IPS-15b (cell line): ENCODE results near the gene SAMD3.
"Not testable (repeated sequence)": the region's sequence is repeated elsewhere in the genome, so short reads cannot be mapped to it uniquely, and the experiment has no call there.

Experiments used
- H3K27me3 ChIP-seq: one replicate; pipeline ENCODE4 v1.6.1; 2013; ENCODE audit warnings: low read length; ENCODE audit not compliant: control insufficient read depth, insufficient read depth
- H3K36me3 ChIP-seq: one replicate; pipeline ENCODE4 v1.6.1; 2013; ENCODE audit warnings: low read length; ENCODE audit not compliant: control insufficient read depth, insufficient read depth
- H3K4me1 ChIP-seq: one replicate; pipeline ENCODE4 v1.6.1; 2013; ENCODE audit warnings: mild to moderate bottlenecking, low read length; ENCODE audit not compliant: control insufficient read depth, insufficient read depth
- H3K4me3 ChIP-seq: one replicate; pipeline ENCODE4 v1.5.1; 2013; ENCODE audit warnings: low read depth, low read length
- H3K9ac ChIP-seq: one replicate; pipeline ENCODE4 v1.6.1; 2013; ENCODE audit warnings: low read depth, mild to moderate bottlenecking, low read length
- H3K9me3 ChIP-seq: one replicate; pipeline ENCODE4 v1.6.1; 2013; ENCODE audit warnings: mild to moderate bottlenecking, low read length; ENCODE audit not compliant: control insufficient read depth, insufficient read depth

The SAMD3 gene

GRCh38 chr6:130119211-130119610, 103.5 kb downstream of the SAMD3 start:
- Histone ChIP-seq H3K4me3 (no peak overlapping the region), H3K9me3 (no peaks in the 10 kb centered on the region), H3K9ac (no peak overlapping the region), H3K27me3 (no peaks in the 10 kb centered on the region), H3K36me3 (no peaks in the 10 kb centered on the region), H3K4me1 (no peaks in the 10 kb centered on the region)

- Histone ChIP-seq H3K36me3 (no peaks in the 10 kb centered on the region), H3K27me3 (no peaks in the 10 kb centered on the region), H3K9me3 (no peaks in the 10 kb centered on the region), H3K4me3 (no peak overlapping the region), H3K9ac (no peak overlapping the region), H3K4me1 (no peaks in the 10 kb centered on the region)
Observed at GRCh38 chr6:130118236-130118635, 104.5 kb downstream of the SAMD3 start.

GRCh38 chr6:130117187-130117701, 105.5 kb downstream of the SAMD3 start:
- H3K27me3 ChIP-seq, H3K4me3 ChIP-seq, H3K4me1 ChIP-seq, H3K9ac ChIP-seq, H3K36me3 ChIP-seq, H3K9me3 ChIP-seq: not testable (repeated sequence)

- Histone ChIP-seq H3K9me3 (no peaks in the 10 kb centered on the region), H3K36me3 (no peaks in the 10 kb centered on the region), H3K4me3 (no peak overlapping the region), H3K27me3 (no peaks in the 10 kb centered on the region), H3K9ac (no peak overlapping the region), H3K4me1 (no peaks in the 10 kb centered on the region)
Observed at GRCh38 chr6:130116273-130116672, 106.5 kb downstream of the SAMD3 start.

GRCh38 chr6:130115036-130115435, 107.7 kb downstream of the SAMD3 start:
- no peaks in the 10 kb centered on the region for H3K9me3 ChIP-seq
- no peaks in the 10 kb centered on the region for H3K27me3 ChIP-seq
- H3K36me3 ChIP-seq: no peaks in the 10 kb centered on the region
- no peak overlapping the region for H3K4me3 ChIP-seq
- no peak overlapping the region for H3K9ac ChIP-seq
- H3K4me1 ChIP-seq: no peaks in the 10 kb centered on the region

GRCh38 chr6:130113201-130113710, 109.5 kb downstream of the SAMD3 start:
- H3K36me3 ChIP-seq: no peaks in the 10 kb centered on the region
- no peaks in the 10 kb centered on the region for H3K27me3 ChIP-seq
- H3K9ac ChIP-seq: no peak overlapping the region
- H3K4me3 ChIP-seq: no peak overlapping the region
- H3K9me3 ChIP-seq: no peaks in the 10 kb centered on the region
- H3K4me1 ChIP-seq: no peaks in the 10 kb centered on the region

- no peaks in the 10 kb centered on the region for H3K36me3 ChIP-seq
- no peak overlapping the region for H3K9ac ChIP-seq
- H3K4me3 ChIP-seq: no peak overlapping the region
- no peaks in the 10 kb centered on the region for H3K4me1 ChIP-seq
- H3K9me3 ChIP-seq: no peaks in the 10 kb centered on the region
- no peaks in the 10 kb centered on the region for H3K27me3 ChIP-seq
Observed at GRCh38 chr6:130111031-130111430, 111.7 kb downstream of the SAMD3 start.

GRCh38 chr6:130107710-130108109, 115.0 kb downstream of the SAMD3 start:
- no peaks in the 10 kb centered on the region for H3K27me3 ChIP-seq
- H3K4me1 ChIP-seq: no peaks in the 10 kb centered on the region
- H3K9me3 ChIP-seq: no peaks in the 10 kb centered on the region
- H3K4me3 ChIP-seq: no peak overlapping the region
- no peaks in the 10 kb centered on the region for H3K36me3 ChIP-seq
- no peak overlapping the region for H3K9ac ChIP-seq

GRCh38 chr6:130105996-130106704, 116.6 kb downstream of the SAMD3 start:
- no peaks in the 10 kb centered on the region for H3K27me3 ChIP-seq
- H3K9me3 ChIP-seq: no peaks in the 10 kb centered on the region
- no peak overlapping the region for H3K4me3 ChIP-seq
- no peak overlapping the region for H3K9ac ChIP-seq
- no peaks in the 10 kb centered on the region for H3K36me3 ChIP-seq
- H3K4me1 ChIP-seq: no peaks in the 10 kb centered on the region

GRCh38 chr6:130099119-130099518, 123.6 kb downstream of the SAMD3 start:
- no peaks in the 10 kb centered on the region for H3K9me3 ChIP-seq
- H3K36me3 ChIP-seq: no peaks in the 10 kb centered on the region
- H3K4me1 ChIP-seq: no peaks in the 10 kb centered on the region
- H3K27me3 ChIP-seq: no peaks in the 10 kb centered on the region
- H3K9ac ChIP-seq: no peak overlapping the region
- no peak overlapping the region for H3K4me3 ChIP-seq

- H3K36me3 ChIP-seq: no peaks in the 10 kb centered on the region
- no peaks in the 10 kb centered on the region for H3K27me3 ChIP-seq
- H3K4me3 ChIP-seq: no peak overlapping the region
- H3K9ac ChIP-seq: no peak overlapping the region
- no peaks in the 10 kb centered on the region for H3K4me1 ChIP-seq
- no peaks in the 10 kb centered on the region for H3K9me3 ChIP-seq
Observed at GRCh38 chr6:130098317-130098716, 124.4 kb downstream of the SAMD3 start.
